Activated T-helper 17 cell treated with anti-CD3 and anti-CD28 coated beads, Interleukin-2, amount 50 U/mL, for 72 hours (primary cell): ENCODE measurements around the gene FNDC10. TPM values are rescaled to one million over a fixed set of nuclear protein-coding genes. Genes with fewer than 3 reads are reported as not detected.
A peak's percentile ranks its signal among the peaks of the same experiment; 100 is the strongest.
"Not testable (repeated sequence)": the region's sequence is repeated elsewhere in the genome, so short reads cannot be mapped to it uniquely, and the experiment has no call there.

ENCODE experiments used
- ATAC-seq: fragments of 150-1000 bp; cut with Tn5 transposase; replicated peaks from 2 replicates; pipeline ENCODE4 v1.10.0; 2021; ENCODE audit warnings: mild to moderate bottlenecking, moderate library complexity
- H3K27ac Mint-ChIP-seq: one replicate; pipeline ENCODE4 v1.8.0; 2022; ENCODE audit warnings: mixed read lengths
- H3K27me3 Mint-ChIP-seq: one replicate; pipeline ENCODE4 v1.8.0; 2022; ENCODE audit warnings: mixed read lengths
- H3K36me3 Mint-ChIP-seq: one replicate; pipeline ENCODE4 v1.8.0; 2022; ENCODE audit warnings: low read depth, mild to moderate bottlenecking, mixed read lengths
- H3K4me1 Mint-ChIP-seq: one replicate; pipeline ENCODE4 v1.8.0; 2022; ENCODE audit warnings: mixed read lengths
- H3K4me3 Mint-ChIP-seq: one replicate; pipeline ENCODE4 v1.8.0; 2022; ENCODE audit warnings: mild to moderate bottlenecking, mixed read lengths
- H3K9me3 Mint-ChIP-seq: one replicate; pipeline ENCODE4 v1.8.0; 2022; ENCODE audit warnings: mixed read lengths
- total RNA-seq, 2 donors: library from RNA; stranded (reverse); gene quantifications; one replicate each; pipeline ENCODE4 v1.2.3, GENCODE V29; 2022

FNDC10 gene
- total RNA-seq, 2 donors from 2014 or later: 1.1 to 1.4 TPM

- ATAC-seq: no peak
- Mint-ChIP-seq H3K27me3 (no peaks in the 10 kb centered on the region), H3K4me1 (no peaks in the 10 kb centered on the region), H3K4me3 (peak overlapping the region; percentile 47), H3K36me3 (no peaks in the 10 kb centered on the region), H3K9me3 (no peaks in the 10 kb centered on the region), H3K27ac (no peak overlapping the region)
Observed at GRCh38 chr1:1600861-1601563, 1.1 kb upstream of the FNDC10 start.

GRCh38 chr1:1599030-1599934, 653 bp downstream of the FNDC10 start:
- Mint-ChIP-seq H3K36me3 (no peaks in the 10 kb centered on the region), H3K9me3 (no peaks in the 10 kb centered on the region), H3K27me3 (no peaks in the 10 kb centered on the region), H3K4me3 (peak overlapping the region; percentile 79), H3K4me1 (no peaks in the 10 kb centered on the region), H3K27ac (peak overlapping the region; percentile 63)
- peak; percentile 67 for ATAC-seq

GRCh38 chr1:1598720-1599029, 1.3 kb downstream of the FNDC10 start:
- ATAC-seq: no peak
- H3K4me1 Mint-ChIP-seq: no peaks in the 10 kb centered on the region
- no peaks in the 10 kb centered on the region for H3K36me3 Mint-ChIP-seq
- peak overlapping the region; percentile 63 for H3K27ac Mint-ChIP-seq
- H3K27me3 Mint-ChIP-seq: no peaks in the 10 kb centered on the region
- H3K4me3 Mint-ChIP-seq: peak overlapping the region; percentile 79
- no peaks in the 10 kb centered on the region for H3K9me3 Mint-ChIP-seq

- H3K9me3 Mint-ChIP-seq: no peaks in the 10 kb centered on the region
- H3K36me3 Mint-ChIP-seq: no peaks in the 10 kb centered on the region
- no peaks in the 10 kb centered on the region for H3K27me3 Mint-ChIP-seq
- peak overlapping the region; percentile 79 for H3K4me3 Mint-ChIP-seq
- ATAC-seq: no peak
- no peak overlapping the region for H3K27ac Mint-ChIP-seq
- no peaks in the 10 kb centered on the region for H3K4me1 Mint-ChIP-seq
Observed at GRCh38 chr1:1598051-1598719, 1.8 kb downstream of the FNDC10 start.

- H3K27ac Mint-ChIP-seq: no peak overlapping the region
- ATAC-seq: no peak
- no peaks in the 10 kb centered on the region for H3K9me3 Mint-ChIP-seq
- H3K4me3 Mint-ChIP-seq: peak overlapping the region; percentile 28
- no peaks in the 10 kb centered on the region for H3K27me3 Mint-ChIP-seq
- no peaks in the 10 kb centered on the region for H3K4me1 Mint-ChIP-seq
- H3K36me3 Mint-ChIP-seq: no peaks in the 10 kb centered on the region
Observed at GRCh38 chr1:1597275-1597930, 2.5 kb downstream of the FNDC10 start.

- no peak overlapping the region for H3K27ac Mint-ChIP-seq
Observed at GRCh38 chr1:1596493-1597274, 3.3 kb downstream of the FNDC10 start.

GRCh38 chr1:1595341-1595740, 4.6 kb downstream of the FNDC10 start:
- not testable (repeated sequence) for H3K4me1 Mint-ChIP-seq, H3K27ac Mint-ChIP-seq, H3K27me3 Mint-ChIP-seq, H3K9me3 Mint-ChIP-seq, H3K4me3 Mint-ChIP-seq, H3K36me3 Mint-ChIP-seq, ATAC-seq

More at GRCh38 chr1:1596493-1597274, 3.3 kb downstream of the FNDC10 start:
- Mint-ChIP-seq H3K4me3 (no peak overlapping the region), H3K9me3 (no peaks in the 10 kb centered on the region), H3K36me3 (no peaks in the 10 kb centered on the region), H3K4me1 (no peaks in the 10 kb centered on the region), H3K27me3 (no peaks in the 10 kb centered on the region)
- no peak for ATAC-seq

GRCh38 chr1:1594602-1595260, 5.2 kb downstream of the FNDC10 start:
- no peaks in the 10 kb centered on the region for H3K9me3 Mint-ChIP-seq
- H3K27me3 Mint-ChIP-seq: no peaks in the 10 kb centered on the region
- ATAC-seq: no peak
- H3K4me3 Mint-ChIP-seq: no peak overlapping the region
- no peaks in the 10 kb centered on the region for H3K4me1 Mint-ChIP-seq
- H3K27ac Mint-ChIP-seq: no peak overlapping the region
- no peaks in the 10 kb centered on the region for H3K36me3 Mint-ChIP-seq

GRCh38 chr1:1593834-1594601, 5.9 kb downstream of the FNDC10 start:
- Mint-ChIP-seq H3K4me3 (no peak overlapping the region), H3K27me3 (no peaks in the 10 kb centered on the region), H3K27ac (no peak overlapping the region), H3K9me3 (no peaks in the 10 kb centered on the region), H3K4me1 (no peaks in the 10 kb centered on the region), H3K36me3 (no peaks in the 10 kb centered on the region)
- ATAC-seq: no peak

- no peaks in the 10 kb centered on the region for H3K9me3 Mint-ChIP-seq
- no peaks in the 10 kb centered on the region for H3K4me1 Mint-ChIP-seq
- no peak overlapping the region for H3K4me3 Mint-ChIP-seq
- H3K27ac Mint-ChIP-seq: no peak overlapping the region
- ATAC-seq: no peak
- no peaks in the 10 kb centered on the region for H3K36me3 Mint-ChIP-seq
- H3K27me3 Mint-ChIP-seq: no peaks in the 10 kb centered on the region
Observed at GRCh38 chr1:1591452-1591851, 8.5 kb downstream of the FNDC10 start.

- H3K36me3 Mint-ChIP-seq: no peaks in the 10 kb centered on the region
- no peak for ATAC-seq
- H3K27me3 Mint-ChIP-seq: peaks cover 9% of the 10 kb centered on the region
- no peak overlapping the region for H3K4me3 Mint-ChIP-seq
- H3K4me1 Mint-ChIP-seq: no peaks in the 10 kb centered on the region
- H3K9me3 Mint-ChIP-seq: no peaks in the 10 kb centered on the region
- no peak overlapping the region for H3K27ac Mint-ChIP-seq
Observed at GRCh38 chr1:1583347-1584010, 16.5 kb downstream of the FNDC10 start.

- Mint-ChIP-seq H3K9me3 (no peaks in the 10 kb centered on the region), H3K27me3 (peaks cover 9% of the 10 kb centered on the region), H3K36me3 (no peaks in the 10 kb centered on the region)
Observed at GRCh38 chr1:1582585-1583346, 17.2 kb downstream of the FNDC10 start.

More at GRCh38 chr1:1582585-1583346, 17.2 kb downstream of the FNDC10 start:
- H3K27ac Mint-ChIP-seq: no peak overlapping the region
- no peak overlapping the region for H3K4me3 Mint-ChIP-seq
- no peaks in the 10 kb centered on the region for H3K4me1 Mint-ChIP-seq
- ATAC-seq: no peak
